Measurements from ENCODE around the gene CYP3A4. TPM values are rescaled to one million over a fixed set of nuclear protein-coding genes. Genes with fewer than 3 reads are reported as not detected.
"Not testable (repeated sequence)": the region's sequence is repeated elsewhere in the genome, so short reads cannot be mapped to it uniquely, and the experiment has no call there.

The CYP3A4 gene
- total RNA-seq, 1 experiment from 2014 or later, result not detected

GRCh38 chr7:99805641-99806040 is 21.7 kb upstream of the CYP3A4 start:
- no CpG with 5 or more reads among the region's 2 CpGs for WGBS (ENCODE audit: extremely low coverage, insufficient read length, low lambda C conversion rate)
- Histone ChIP-seq H3K18ac (ENCODE audit: insufficient read length, low read depth, low read length) (no peak overlapping the region), H2BK20ac (ENCODE audit: low read depth, low read length, poor library complexity, severe bottlenecking) (no peak overlapping the region), H4K20me1 (ENCODE audit: control insufficient read depth, insufficient read depth, insufficient read length) (no peaks in the 10 kb centered on the region), H2BK5ac (ENCODE audit: insufficient read length, low read length) (no peak overlapping the region), H3K4me1 (ENCODE audit: insufficient read depth, low read length) (no peaks in the 10 kb centered on the region), H2AK5ac (ENCODE audit: insufficient read length, low read length) (no peak overlapping the region), H4K91ac (ENCODE audit: insufficient read length, low read depth, low read length) (no peak overlapping the region), H4K8ac (replicated peaks; ENCODE audit: insufficient read length, low read depth, low read length) (no peak overlapping the region), H2BK120ac (ENCODE audit: low read depth, low read length, poor library complexity, severe bottlenecking) (no peak overlapping the region), H3K9me3 (ENCODE audit: control insufficient read depth, low read depth, low read length) (no peaks in the 10 kb centered on the region), H3K4ac (ENCODE audit: low read depth, low read length) (no peak overlapping the region), H3K23me2 (ENCODE audit: insufficient read length, low read depth, low read length, poor library complexity, severe bottlenecking) (no peaks in the 10 kb centered on the region), H3K9ac (ENCODE audit: extremely low read depth, insufficient read length, low read length) (no peak overlapping the region), H3K27me3 (ENCODE audit: insufficient read depth, low read length) (no peaks in the 10 kb centered on the region), H4K5ac (ENCODE audit: insufficient read length, low read depth, low read length) (no peak overlapping the region), H2BK12ac (ENCODE audit: insufficient read length, low read depth, low read length) (no peak overlapping the region), H2AFZ (ENCODE audit: low read length) (no peak overlapping the region), H3K4me2 (ENCODE audit: insufficient read depth, insufficient read length, low read length) (no peak overlapping the region), H3K79me2 (ENCODE audit: insufficient read depth, low read length) (no peaks in the 10 kb centered on the region), H3K23ac (ENCODE audit: insufficient read length, low read depth, low read length) (no peak overlapping the region), H3K56ac (ENCODE audit: insufficient read length, low read depth, low read length) (no peak overlapping the region), H2BK15ac (ENCODE audit: low read depth, low read length) (no peak overlapping the region), H3K14ac (ENCODE audit: insufficient read depth, low read length) (no peak overlapping the region), H3K79me1 (ENCODE audit: insufficient read depth, low read depth, low read length, poor library complexity, severe bottlenecking) (no peaks in the 10 kb centered on the region), H3K27ac (ENCODE audit: insufficient read length, low read depth, low read length) (no peak overlapping the region), H3T11ph (ENCODE audit: low read length) (no peak overlapping the region)
- TF ChIP-seq, protein P1, sequence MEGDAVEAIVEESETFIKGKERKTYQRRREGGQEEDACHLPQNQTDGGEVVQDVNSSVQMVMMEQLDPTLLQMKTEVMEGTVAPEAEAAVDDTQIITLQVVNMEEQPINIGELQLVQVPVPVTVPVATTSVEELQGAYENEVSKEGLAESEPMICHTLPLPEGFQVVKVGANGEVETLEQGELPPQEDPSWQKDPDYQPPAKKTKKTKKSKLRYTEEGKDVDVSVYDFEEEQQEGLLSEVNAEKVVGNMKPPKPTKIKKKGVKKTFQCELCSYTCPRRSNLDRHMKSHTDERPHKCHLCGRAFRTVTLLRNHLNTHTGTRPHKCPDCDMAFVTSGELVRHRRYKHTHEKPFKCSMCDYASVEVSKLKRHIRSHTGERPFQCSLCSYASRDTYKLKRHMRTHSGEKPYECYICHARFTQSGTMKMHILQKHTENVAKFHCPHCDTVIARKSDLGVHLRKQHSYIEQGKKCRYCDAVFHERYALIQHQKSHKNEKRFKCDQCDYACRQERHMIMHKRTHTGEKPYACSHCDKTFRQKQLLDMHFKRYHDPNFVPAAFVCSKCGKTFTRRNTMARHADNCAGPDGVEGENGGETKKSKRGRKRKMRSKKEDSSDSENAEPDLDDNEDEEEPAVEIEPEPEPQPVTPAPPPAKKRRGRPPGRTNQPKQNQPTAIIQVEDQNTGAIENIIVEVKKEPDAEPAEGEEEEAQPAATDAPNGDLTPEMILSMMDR (conservative IDR thresholded peaks at IDR 0.05), result no peak
- Mint-ChIP-seq H3K4me1 (peaks cover 2 to 4% of the 10 kb centered on the region in 2 experiments; a peak in 1 of 4 replicates), H3K27ac (no peak overlapping the region), H3K9me3 (peaks cover 28 to 33% of the 10 kb centered on the region in 2 experiments), H3K36me3 (ENCODE audit: insufficient read depth in 1 of 3, low read depth in 3 of 3) (peaks cover 4 to 30% (median 6%) of the 10 kb centered on the region in 3 experiments; a peak in 5 of 7 replicates), H3K27me3 (ENCODE audit: low read depth) (peaks cover 16% of the 10 kb centered on the region), H3K4me3 (no peak overlapping the region)
- DNase-seq, result no peak

DNA sequence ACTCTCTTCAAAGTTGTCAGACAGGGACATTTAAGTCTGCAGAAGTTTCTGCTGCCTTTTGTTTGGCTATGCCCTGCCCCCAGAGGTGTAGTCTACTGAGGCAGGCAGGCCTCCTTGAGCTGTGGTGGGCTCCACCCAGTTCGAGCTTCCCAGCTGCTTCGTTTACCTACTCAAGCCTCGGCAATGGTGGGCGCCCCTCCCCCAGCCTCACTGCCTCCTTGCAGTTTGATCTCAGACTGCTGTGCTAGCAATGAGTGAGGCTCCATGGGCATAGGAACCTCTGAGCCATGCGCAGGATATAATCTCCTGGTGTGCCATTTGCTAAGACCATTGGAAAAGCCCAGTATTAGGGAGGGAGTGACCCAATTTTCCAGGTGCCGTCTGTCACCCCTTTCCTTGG is 19.1 kb upstream of the CYP3A4 start:
- H2BK5ac ChIP-seq (ENCODE audit: insufficient read length, low read length); H3K9ac ChIP-seq (ENCODE audit: extremely low read depth, insufficient read length, low read length); H3K23me2 ChIP-seq (ENCODE audit: insufficient read length, low read depth, low read length, poor library complexity, severe bottlenecking); H2BK12ac ChIP-seq (ENCODE audit: insufficient read length, low read depth, low read length); H3K4ac ChIP-seq (ENCODE audit: low read depth, low read length); H4K5ac ChIP-seq (ENCODE audit: insufficient read length, low read depth, low read length); DNase-seq; H3K18ac ChIP-seq (ENCODE audit: insufficient read length, low read depth, low read length); H2AK5ac ChIP-seq (ENCODE audit: insufficient read length, low read length); H3K27ac Mint-ChIP-seq; H2BK120ac ChIP-seq (ENCODE audit: low read depth, low read length, poor library complexity, severe bottlenecking); H2BK15ac ChIP-seq (ENCODE audit: low read depth, low read length); H3K4me1 Mint-ChIP-seq; H3K27ac ChIP-seq (ENCODE audit: insufficient read length, low read depth, low read length); H3K4me2 ChIP-seq (ENCODE audit: insufficient read depth, insufficient read length, low read length); H3T11ph ChIP-seq (ENCODE audit: low read length); H3K4me3 Mint-ChIP-seq; H4K8ac ChIP-seq (replicated peaks; ENCODE audit: insufficient read length, low read depth, low read length); H4K20me1 ChIP-seq (ENCODE audit: control insufficient read depth, insufficient read depth, insufficient read length); H3K14ac ChIP-seq (ENCODE audit: insufficient read depth, low read length); H3K4me1 ChIP-seq (ENCODE audit: insufficient read depth, low read length); H3K23ac ChIP-seq (ENCODE audit: insufficient read length, low read depth, low read length); H2AFZ ChIP-seq (ENCODE audit: low read length); H3K79me1 ChIP-seq (ENCODE audit: insufficient read depth, low read depth, low read length, poor library complexity, severe bottlenecking); H3K9me3 ChIP-seq (ENCODE audit: control insufficient read depth, low read depth, low read length); H2BK20ac ChIP-seq (ENCODE audit: low read depth, low read length, poor library complexity, severe bottlenecking); H3K79me2 ChIP-seq (ENCODE audit: insufficient read depth, low read length); H3K27me3 ChIP-seq (ENCODE audit: insufficient read depth, low read length); H3K56ac ChIP-seq (ENCODE audit: insufficient read length, low read depth, low read length); H4K91ac ChIP-seq (ENCODE audit: insufficient read length, low read depth, low read length): not testable (repeated sequence)
- no CpG with 5 or more reads among the region's 6 CpGs for WGBS (ENCODE audit: extremely low coverage, insufficient read length, low lambda C conversion rate)
- H3K36me3 Mint-ChIP-seq (ENCODE audit: insufficient read depth in 1 of 3, low read depth in 3 of 3), result peaks cover 4 to 26% (median 6%) of the 10 kb centered on the region in 3 experiments; a peak in 5 of 7 replicates
- peaks cover 22% of the 10 kb centered on the region for H3K27me3 Mint-ChIP-seq (ENCODE audit: low read depth)
- peaks cover 28 to 33% of the 10 kb centered on the region in 2 experiments for H3K9me3 Mint-ChIP-seq
